Breast epithelium (tissue), 3 donors: ENCODE data around the gene NDUFS6.

ENCODE experiments used
- CTCF ChIP-seq, 3 donors: fragments of 450-650 bp; IDR thresholded peaks; one replicate each; pipeline ENCODE4 v1.5.1; 2016 to 2017; ENCODE audit warnings: antibody characterized with exemption in 3 of 3, mild to moderate bottlenecking in 3 of 3, moderate library complexity in 3 of 3
- POLR2A ChIP-seq: fragments of 450-650 bp; IDR thresholded peaks from one replicate; pipeline ENCODE4 v1.6.1; 2016; ENCODE audit warnings: antibody characterized with exemption, mild to moderate bottlenecking, moderate library complexity
- POLR2AphosphoS5 ChIP-seq, 3 donors: sonication (generic); formaldehyde crosslinking; IDR thresholded peaks; one replicate each; pipeline ENCODE4 v1.6.1; 2017; ENCODE audit warnings: antibody characterized with exemption in 3 of 3

- TF ChIP-seq CTCF (IDR thresholded peaks at IDR 0.05) (no peak), POLR2A (no peak), POLR2AphosphoS5 (IDR thresholded peaks at IDR 0.05) (no peak)
Observed at GRCh38 chr5:1830571-1831228, 29.5 kb downstream of the NDUFS6 start.
